NCI-H1417 (cell line): ENCODE measurements around the gene DEFB129.
A peak's percentile ranks its signal among the peaks of the same experiment; 100 is the strongest.
"Not testable (repeated sequence)": the region's sequence is repeated elsewhere in the genome, so short reads cannot be mapped to it uniquely, and the experiment has no call there.

ENCODE experiments used
- DNase-seq, 3 experiments: peaks; one replicate each; lab custom pipeline; 2025; lab: John Stamatoyannopoulos, UW

The DEFB129 gene, protein sequence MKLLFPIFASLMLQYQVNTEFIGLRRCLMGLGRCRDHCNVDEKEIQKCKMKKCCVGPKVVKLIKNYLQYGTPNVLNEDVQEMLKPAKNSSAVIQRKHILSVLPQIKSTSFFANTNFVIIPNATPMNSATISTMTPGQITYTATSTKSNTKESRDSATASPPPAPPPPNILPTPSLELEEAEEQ

DNA sequence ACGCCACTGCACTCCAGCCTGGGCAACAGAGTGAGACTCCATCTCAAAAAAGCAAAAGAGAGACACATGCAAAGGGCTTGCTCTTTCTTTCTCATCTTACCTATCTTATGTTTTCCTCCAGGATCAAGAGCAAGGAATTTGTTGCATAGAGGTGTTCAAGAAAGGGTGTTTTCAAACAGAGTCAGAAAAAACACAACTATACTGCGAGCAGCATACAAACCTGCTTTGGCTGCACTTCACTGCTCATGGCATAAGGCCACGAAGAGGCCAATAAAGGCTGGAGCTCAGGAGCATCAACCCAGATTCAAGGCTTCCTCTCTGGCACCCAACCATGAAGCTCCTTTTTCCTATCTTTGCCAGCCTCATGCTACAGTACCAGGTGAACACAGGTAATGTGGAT lies at the start of gene DEFB129:
Gene DEFB129, plus strand, starts transcription at position 301 of the 400 bp plus-strand sequence. Its CDS starts 31 bp downstream, at position 332.
- DNase-seq: no peak

DNA sequence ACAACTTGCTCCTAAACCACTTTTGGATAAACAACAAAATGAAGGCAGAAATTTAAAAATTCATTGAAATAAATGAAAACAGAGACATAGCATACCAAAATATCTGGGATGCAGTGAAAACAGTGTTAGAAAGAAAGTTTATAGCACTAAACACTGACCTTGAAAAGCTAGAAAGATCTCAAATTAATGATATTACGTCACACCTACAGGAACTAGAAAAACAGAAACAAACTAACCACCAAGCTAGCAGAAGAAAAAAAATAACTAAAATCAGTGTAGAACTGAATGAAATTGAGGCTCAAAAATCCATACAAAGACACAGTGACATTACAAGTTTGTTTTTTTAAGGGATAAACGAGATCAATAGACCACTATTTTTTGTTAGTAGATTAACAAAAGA lies 42.8 kb upstream of the DEFB129 start:
- DNase-seq: no peak

DNA sequence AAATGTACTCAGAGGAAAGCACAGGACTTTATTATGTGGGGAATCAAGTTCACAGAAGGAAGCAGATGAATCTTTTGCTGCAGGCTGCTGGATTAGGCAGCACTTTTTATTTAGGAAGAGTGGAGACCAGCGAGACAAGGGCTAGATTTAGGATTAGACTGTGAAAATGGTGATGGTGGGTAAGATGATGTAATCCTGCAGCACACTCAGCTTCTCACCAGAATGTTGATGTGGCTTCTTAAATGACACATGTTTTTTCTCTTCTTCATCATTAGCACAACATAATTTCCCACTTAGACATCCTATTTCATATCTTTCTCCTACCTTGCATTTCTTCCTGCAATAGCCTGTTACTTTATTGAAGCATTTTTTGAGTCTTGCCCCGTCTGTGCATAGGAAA lies 39.3 kb upstream of the DEFB129 start:
- no peak for DNase-seq

DNA sequence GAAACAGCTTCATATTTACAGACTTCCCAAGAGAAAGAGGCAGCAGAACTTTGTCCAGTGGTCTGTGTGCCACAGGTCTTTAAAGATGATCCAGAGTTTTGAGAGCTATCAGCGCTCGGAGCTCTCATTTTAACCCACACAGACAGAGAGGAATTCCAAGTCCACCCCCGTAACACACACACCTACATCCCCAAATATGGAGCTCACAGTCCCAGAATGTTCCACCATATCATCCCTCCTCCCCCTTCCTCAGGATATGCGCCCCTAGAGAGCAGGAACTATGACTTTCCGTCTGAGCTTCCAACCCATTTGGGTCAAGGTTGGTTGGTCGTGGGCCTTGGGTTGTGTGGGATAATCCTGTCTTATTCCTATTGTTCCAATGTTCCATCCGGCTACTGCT lies 37.4 kb upstream of the DEFB129 start, which contains the start of gene DEFB128:
Gene DEFB128, minus strand, starts transcription at position 101 of the 400 bp plus-strand sequence. Its CDS starts 88 bp downstream, at position 13.
- no peak for DNase-seq

DNA sequence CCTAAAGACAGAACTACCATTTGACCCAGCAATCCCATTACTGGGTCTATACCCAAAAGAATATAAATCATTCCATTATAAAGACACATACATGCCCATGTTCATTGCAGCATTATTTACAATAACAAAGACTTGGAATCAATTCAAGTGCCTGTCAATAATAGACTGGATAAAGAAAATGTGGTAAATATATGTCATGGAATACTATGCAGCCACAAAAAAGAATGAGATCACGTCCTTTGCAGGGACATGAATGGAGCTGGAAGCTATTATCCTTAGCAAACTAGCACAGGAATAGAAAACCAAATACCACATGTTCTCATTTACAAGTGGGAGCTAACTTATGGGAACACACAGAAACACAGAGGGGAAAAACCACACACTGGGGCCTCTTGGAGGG lies 28.8 kb upstream of the DEFB129 start:
- no peak for DNase-seq

DNA sequence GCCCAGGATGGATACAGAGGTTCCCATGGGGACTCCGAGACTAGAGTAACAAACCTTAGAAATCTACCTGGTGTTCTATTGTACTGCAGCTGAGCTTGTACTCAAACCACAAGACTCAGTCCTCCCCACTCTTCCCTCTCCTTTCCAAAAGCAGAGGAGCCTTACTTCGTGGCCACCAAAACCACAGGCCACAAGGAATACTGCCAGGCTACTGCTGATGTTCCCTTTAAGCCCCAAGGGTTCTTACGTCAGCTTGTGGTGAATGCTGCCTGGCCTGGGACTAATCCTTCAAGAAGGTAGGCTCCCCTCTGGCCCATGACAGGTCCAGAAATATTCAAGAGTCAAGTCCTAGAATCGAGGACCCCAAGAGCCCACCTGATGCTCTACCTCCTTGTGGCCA lies 27.1 kb upstream of the DEFB129 start:
- no peak for DNase-seq

DNA sequence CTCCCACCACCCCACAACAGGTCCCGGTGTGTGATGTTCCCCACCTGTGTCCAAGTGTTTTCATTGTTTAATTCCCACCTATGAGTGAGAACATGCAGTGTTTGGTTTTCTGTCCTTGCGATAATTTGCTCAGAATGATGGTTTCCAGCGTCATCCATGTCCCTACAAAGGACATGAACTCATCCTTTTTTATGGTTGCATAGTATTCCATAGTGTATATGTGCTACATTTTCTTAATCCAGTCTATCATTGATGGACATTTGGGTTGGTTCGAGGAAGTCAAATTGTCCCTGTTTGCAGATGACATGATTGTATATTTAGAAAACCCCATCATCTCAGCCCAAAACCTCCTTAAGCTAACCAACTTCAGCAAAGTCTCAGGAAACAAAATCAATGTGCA lies 23.4 kb upstream of the DEFB129 start:
- DNase-seq: not testable (repeated sequence)

DNA sequence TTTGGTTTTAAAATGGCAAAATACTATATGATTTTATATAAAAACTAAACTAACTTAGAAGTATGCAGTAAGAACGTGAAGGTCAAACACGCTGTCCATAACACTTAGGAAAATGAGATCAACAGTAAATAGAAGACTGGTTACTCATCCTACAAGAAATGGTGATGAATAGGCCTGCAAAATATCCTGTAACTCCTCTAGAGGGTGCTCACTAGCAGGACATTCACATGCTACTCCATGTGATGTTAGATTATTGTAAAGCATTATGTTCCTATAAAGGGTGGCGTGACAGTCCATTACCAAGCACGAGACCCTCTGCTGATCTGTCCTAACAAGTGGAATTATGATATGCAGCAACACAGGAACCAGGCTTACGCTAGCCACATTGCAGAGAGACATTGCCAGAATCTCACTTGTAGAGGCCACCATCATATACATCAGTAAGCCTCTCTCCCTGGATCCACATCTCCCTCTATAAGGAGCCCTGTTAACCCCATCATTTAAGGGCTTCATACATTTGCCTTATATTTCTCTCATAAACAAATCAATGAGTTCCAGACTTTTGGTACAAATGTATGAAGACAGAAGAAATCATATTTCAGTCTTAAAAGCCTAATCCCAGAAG lies 18.0 kb upstream of the DEFB129 start:
- DNase-seq: peak; percentile 19 to 70 (median 53)

DNA sequence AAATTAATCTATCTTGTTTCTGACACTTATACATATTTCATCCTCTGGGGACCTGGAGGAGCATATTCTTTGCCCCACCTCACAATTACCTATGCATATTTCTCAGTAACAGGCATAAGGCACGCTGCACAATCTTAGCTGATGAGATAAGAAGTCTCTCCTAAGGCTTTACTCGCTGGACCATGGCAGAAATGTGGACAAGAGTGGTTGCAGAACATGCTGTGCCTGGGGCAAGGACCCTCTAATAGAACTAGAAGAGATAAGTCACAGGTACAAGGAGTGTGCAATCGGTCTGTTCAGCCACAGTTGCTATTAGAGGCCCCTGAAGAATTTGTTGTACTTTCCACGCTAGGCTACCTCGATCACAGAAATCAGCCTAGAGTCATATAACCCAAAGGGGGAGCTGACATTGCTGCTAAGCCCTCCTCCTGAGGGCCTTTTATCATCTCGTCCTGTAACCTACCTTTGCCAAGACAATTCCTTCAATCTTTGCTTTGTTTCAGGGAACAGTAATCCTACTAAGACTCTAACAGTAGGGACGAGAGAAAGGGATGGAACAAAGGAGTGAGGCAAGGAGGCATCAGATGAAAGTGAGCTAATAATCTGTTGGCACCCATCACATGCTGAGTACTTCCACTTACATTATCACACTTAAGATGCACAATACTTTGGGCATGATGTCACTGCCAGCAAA lies 16.1 kb upstream of the DEFB129 start:
- DNase-seq: no peak

DNA sequence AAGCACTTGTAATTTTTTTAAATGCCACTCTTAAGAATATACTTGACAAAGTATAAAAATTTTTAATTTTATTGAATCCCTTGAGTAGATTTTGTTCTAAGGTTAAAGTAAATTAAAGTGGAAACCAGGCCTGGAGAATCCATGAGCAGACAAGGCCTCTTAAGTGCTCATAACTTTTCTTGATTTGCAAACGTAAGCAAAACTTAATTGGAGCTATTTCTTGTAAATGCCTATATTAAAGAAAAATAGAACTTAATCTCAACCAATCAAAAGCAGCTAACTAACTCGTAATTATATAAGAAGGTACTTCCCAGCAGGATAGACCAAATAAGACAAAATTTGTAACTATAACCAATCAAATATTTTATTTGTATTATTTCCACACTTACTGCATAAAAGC lies 12.7 kb upstream of the DEFB129 start:
- no peak for DNase-seq

DNA sequence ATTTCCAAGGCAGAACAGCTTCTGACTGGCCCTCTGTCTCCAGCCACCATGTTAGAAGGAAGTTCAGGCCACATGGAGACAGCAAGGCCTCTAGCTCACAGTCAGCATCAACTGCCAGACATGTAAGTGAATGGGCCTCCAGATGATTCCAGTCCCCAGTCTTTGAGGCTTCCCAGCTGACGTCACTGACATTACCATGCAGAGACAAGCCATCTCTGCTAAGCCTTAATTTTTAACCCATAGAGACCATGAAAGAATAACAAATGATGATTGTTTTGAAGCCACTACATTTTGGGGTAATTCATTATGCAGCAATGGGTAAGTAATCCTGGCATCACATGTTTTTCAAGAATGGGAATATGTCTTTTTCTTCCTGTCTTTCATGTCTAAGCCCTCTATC lies 11.3 kb upstream of the DEFB129 start:
- DNase-seq: no peak

DNA sequence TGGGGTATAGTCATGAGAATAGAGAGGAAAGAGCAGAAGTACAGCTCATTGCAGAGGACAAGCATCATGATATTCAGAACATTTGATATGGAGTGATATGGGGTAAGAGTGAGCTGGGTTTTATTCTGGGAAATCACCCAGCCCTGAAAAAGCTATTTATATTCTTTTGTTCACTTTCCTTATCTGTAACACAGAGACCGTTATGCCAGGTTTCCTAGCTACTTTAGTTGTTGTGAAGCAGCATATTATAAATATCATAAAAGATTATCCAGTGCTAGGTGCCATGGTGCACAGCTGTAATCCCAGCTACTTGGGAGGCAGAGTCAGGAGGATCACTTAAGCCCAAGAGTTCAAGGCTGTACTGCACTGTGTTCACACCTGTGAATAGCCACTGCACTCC lies 9.8 kb upstream of the DEFB129 start:
- DNase-seq: no peak

DNA sequence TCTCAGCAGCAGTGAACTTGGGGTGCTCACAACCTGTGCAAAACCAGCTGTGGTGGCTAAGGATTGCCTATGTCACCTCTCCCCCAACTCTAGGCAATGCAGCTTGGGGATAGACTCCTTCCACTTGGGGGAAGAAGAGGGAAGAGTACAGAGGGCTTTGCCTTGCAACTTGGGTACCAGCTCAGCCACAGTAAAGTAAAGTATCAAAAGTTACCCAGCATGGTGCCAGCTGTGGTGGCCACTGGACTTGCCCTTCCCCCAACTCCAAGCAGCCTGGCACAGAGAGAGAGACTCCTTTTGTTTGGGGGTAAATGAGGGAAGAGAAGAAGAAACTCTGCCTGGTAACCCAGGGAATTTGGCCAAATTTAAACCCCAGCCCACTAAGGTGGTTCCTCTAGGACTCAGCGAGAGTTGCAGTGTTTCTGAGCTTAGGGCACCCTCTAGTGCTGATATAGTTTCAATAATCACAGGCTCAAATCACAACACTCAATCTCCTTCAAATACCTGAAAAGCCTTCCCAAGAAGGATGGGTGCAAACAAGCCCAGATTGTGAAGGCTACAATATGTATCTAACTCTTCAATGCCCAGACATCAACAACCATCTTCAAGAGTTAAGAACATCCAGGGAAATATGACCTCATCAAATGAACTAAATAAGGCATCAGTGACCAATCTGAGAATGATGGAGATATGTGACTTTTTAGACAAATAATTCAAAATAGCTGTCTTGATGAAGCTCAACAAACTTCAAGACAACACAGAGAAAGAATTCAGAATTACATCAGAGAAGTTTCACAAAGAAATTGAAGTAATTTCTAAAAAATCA lies 7.6 kb upstream of the DEFB129 start:
- DNase-seq: peak; percentile 11 to 63 (median 45)

DNA sequence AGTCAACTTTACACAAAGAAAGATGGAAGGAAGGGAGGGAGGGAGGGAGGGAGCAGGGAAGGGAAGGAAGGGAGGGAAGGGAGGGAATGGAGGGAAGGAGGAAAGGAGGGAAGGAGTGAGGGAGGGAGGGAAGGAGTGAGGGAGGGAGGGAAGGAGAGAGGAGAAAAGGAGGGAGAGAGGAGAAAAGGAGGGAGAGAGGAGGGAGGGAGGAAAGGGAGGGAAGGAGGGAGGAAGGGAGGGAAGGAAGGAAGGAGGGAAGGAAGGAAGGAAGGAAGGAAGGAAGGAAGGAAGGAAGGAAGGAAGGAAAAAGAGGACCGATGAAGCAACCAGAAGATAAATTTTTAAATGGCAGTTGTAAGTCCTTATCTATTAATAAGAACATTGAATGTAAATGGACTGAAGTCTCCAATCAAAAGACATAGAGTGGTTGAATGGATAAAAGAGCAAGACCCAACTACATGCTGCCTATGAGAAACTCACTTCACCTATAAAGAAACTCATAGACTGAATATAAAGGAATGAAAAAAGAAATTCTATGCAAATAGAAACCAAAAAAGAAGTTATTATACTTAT lies 5.7 kb upstream of the DEFB129 start:
- no peak for DNase-seq

DNA sequence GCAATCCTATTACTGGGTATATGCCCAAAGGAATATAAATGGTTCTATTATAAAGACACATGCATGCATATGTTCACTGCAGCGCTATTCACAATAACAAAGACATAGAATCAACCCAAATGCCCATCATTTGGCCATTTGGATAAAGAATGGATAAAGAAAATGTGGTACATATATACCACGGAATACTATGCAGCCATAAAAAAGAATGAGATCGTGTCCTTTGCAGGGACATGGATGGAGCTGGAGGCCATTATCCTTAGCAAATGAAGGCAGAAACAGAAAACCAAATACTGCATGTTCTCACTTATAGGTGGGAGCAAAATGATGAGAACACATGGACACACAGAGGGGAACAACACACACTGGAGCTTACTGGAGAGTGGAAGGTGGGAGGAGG lies 1.2 kb upstream of the DEFB129 start:
- not testable (repeated sequence) for DNase-seq

DNA sequence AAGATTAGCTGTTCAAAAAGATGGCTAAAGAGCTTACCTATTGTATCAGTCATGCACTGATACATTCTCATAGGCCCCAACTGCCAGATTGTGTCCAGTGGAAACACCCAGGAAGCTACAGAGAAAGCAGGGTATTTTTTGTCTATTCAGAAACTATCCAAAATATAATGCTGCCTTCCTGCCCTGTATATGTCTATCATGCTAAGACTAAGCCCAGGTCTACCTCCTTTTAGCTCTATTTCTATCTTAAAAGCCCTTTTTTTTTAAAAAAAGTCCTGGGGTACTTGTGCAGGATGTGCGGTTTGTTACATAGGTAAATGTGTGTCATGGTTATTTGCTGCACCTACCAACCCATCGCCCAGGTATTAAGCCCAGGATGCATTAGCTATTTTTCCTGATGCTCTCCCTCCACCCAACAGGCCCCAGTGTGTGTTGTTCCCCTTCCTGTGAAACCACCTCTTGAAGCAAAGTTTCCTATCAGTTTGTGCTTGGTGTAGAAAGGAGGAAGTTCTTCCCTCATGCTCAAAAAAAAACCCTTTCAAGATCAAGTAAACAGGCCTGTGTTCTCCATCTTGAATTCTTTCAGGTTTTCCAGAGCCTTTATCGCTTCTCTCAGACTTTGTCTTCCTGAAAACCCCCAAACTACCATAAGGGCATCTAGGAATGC lies 514 bp downstream of the DEFB129 start:
- DNase-seq: no peak

DNA sequence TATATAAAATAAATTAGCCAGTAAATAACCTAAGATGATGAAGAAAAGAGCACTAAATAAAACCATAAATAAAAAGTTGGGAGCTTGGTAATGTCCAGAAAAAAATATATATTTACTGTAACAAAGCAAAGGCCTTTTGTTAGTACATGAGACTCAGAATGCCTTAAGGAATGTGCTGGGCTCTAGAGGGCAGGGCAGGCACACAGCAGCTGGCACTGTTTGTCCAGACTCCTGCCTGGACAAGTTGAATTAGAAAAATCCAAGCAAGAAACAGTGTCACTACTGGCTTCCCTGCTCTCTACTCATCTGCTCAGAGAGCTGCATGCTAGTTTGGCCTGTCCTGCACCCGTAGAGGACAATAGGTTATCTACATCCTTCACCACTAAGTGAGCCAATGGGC lies 8.8 kb downstream of the DEFB129 start:
- peak in 1 of 3 experiments; percentile 16 for DNase-seq

DNA sequence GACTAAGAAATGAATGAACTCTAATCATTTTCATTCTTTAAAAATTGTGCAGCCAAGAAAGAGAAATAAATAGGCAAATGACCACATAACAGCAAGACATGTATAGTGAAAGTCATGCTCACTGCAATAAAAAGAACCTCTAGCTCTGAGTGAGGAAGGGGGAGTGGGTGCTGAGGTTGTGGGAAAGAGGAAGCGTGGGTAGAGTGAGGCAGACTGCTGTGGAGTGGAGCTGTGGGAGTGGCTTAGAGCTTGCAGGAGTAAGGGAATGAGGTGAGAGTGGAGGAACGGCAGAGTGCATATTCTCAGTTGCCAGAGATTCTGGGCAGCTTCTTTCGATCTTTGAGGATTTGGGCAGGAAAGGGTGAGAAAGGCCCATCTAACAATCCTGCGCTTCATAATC lies 10.4 kb downstream of the DEFB129 start:
- DNase-seq: no peak

DNA sequence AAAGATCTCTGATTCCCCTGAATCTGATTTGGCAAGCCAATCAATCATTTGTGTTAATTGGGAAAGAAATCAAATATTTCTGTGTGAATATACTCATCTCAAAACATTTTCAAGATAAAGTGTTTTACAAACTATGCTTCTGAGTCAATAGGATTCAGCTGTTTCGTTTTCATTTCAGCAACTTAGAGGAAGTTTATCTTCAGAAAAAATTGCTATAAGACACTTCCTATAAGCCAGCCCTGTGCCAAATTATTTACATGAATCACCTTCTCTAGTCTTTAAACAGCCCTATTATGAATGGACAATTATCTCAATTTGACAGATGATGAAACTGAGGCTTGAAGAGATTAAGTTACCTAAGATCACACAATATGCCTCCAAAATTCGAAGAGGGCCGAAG lies 10.9 kb downstream of the DEFB129 start:
- DNase-seq: no peak

DNA sequence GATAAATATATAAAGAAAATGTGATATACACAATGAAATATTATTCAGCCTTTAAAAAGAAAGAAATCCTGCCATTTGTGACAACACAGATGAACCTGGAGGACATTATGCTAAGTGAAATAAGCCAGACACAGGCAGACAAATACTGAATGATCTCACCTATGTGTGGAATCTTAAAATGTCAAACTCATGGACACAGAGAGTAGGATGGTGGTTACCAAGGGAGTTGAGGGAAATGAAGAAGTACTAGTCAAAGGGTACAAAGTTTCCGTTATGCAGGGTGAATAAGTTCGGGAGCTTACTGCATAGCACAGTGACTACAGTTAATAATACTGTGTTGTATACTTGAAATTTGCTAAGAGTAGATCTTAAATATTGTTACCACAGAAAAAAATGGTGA lies 15.8 kb downstream of the DEFB129 start:
- DNase-seq: no peak

DNA sequence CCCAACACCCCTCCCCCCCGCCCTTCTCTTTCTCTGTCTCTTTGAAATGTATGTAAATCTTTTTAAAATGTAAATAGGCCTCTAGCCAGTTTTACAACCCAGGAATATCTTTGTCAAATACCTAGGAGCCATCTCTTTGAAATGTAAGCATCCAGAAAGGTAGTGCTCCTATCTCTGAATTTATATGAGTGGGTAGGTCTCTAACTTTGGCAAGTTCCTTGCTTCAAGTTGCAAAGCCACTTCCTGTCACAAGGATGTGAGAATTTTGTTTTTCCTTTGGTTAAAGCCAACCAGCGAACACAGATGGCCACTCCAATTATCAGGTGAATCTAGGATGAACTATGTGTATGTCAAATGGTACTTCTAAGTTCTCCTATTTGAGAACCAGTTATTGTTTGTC lies 24.3 kb downstream of the DEFB129 start:
- DNase-seq: no peak

DNA sequence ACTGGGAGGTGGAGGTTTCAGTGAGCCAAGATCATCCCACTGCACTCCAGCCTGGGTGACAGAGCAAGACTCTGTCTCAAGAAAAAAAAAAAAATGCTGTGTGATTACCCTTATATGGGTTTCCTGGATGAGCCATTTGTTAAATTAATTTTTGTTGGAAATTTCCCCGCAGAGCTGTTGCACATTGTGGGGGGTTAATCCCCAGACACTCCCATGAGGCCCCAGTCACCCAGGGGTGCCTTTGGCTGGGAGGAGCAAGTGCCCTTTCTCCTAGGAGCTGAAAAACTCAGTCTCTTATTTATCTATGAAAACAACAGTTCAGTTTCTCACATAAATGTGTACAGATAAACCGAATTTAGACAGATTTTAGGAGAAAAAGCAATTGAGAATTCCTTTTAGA lies 25.7 kb downstream of the DEFB129 start:
- DNase-seq: no peak
